NB4 (cell line): Measurements from ENCODE around the gene GEMIN4.

ENCODE experiments used
- CTCF ChIP-seq: IDR thresholded peaks from one replicate; pipeline ENCODE4 v1.5.1; 2012; ENCODE audit warnings: low read depth, low read length
- MAX ChIP-seq: IDR thresholded peaks from 2 replicates; pipeline ENCODE4 v1.6.1; 2011; ENCODE audit warnings: low read depth, low read length
- POLR2A ChIP-seq: IDR thresholded peaks from 2 replicates; pipeline ENCODE4 v1.6.1; 2011; ENCODE audit warnings: mild to moderate bottlenecking; ENCODE audit not compliant: insufficient read length; ENCODE audit errors: extremely low read depth

DNA sequence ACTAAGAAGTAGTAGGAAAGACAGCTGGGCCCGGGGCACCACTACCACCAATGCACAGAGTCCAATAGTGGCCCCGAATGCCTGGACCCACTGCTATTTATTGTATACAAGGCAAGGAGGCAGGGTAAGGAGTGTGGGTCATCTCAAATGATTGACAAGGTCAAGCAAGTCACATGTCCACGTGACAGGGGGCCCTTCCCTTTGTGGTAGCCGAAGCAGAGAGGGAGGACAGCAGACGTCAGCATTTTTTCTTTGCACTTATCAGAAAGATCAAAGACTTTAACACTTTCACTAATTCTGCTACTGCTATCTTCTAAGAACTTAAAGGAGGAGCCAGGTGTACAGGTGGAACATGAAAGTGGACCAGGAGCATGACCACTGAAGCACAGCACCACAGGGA lies 43.9 kb downstream of the GEMIN4 start:
- TF ChIP-seq CTCF, result no peak
- TF ChIP-seq POLR2A, result no peak
- TF ChIP-seq MAX, result no peak
